Measurements from ENCODE around the gene PROCR.
"Not testable (repeated sequence)": the region's sequence is repeated elsewhere in the genome, so short reads cannot be mapped to it uniquely, and the experiment has no call there.

Gene PROCR

GRCh38 chr20:35196313-35196712 lies 24.4 kb downstream of the PROCR start:
- DNase-seq: no peak

- DNase-seq: no peak
These were observed 27.9 kb downstream of the PROCR start for GRCh38 chr20:35199740-35200139.

- no peak for DNase-seq
These were observed 28.4 kb downstream of the PROCR start for GRCh38 chr20:35200267-35200666.

GRCh38 chr20:35201467-35201866 lies 29.6 kb downstream of the PROCR start:
- DNase-seq: not testable (repeated sequence)

GRCh38 chr20:35206802-35207201 lies 34.9 kb downstream of the PROCR start:
- no peak for DNase-seq

GRCh38 chr20:35207950-35208611 lies 36.2 kb downstream of the PROCR start:
- peak; percentile 46 for DNase-seq

- DNase-seq: no peak
These were observed 43.4 kb downstream of the PROCR start for GRCh38 chr20:35215066-35215956.

- DNase-seq: no peak
These were observed 44.7 kb downstream of the PROCR start for GRCh38 chr20:35216541-35216940.

- no peak for DNase-seq
These were observed 52.1 kb downstream of the PROCR start for GRCh38 chr20:35223941-35224340.

GRCh38 chr20:35224536-35224935 lies 52.7 kb downstream of the PROCR start:
- DNase-seq: no peak

- DNase-seq: no peak
These were observed 53.6 kb downstream of the PROCR start for GRCh38 chr20:35225319-35226125.

- no peak for DNase-seq
These were observed 54.4 kb downstream of the PROCR start, which contains the start of gene MMP24 for GRCh38 chr20:35226126-35226883. Gene MMP24 (plus strand): TSS chr20:35226690. CDS start chr20:35226739, 49 bp downstream.
